Measurements from ENCODE around the gene RNF169. TPM values are rescaled to one million over a fixed set of nuclear protein-coding genes. Genes with fewer than 3 reads are reported as not detected.
"Not testable (repeated sequence)": the region's sequence is repeated elsewhere in the genome, so short reads cannot be mapped to it uniquely, and the experiment has no call there.

Gene RNF169
- total RNA-seq, 3 donors from 2014 or later, result 16.5 to 36.1 (median 27.2) TPM

GRCh38 chr11:74822170-74822569 lies 73.5 kb downstream of the RNF169 start:
- Histone ChIP-seq H3K9me3 (peaks cover 8 to 18% of the 10 kb centered on the region in 2 donors), H3K27ac (no peak overlapping the region), H3K4me3 (no peak overlapping the region), H3K4me1 (no peaks in the 10 kb centered on the region), H3K27me3 (no peaks in the 10 kb centered on the region), H3K36me3 (no peaks in the 10 kb centered on the region)
- DNase-seq (ENCODE audit: low spot score in 2 of 2), result no peak
- TF ChIP-seq POLR2A (IDR thresholded peaks at IDR 0.05), result no peak
- TF ChIP-seq, protein P1, sequence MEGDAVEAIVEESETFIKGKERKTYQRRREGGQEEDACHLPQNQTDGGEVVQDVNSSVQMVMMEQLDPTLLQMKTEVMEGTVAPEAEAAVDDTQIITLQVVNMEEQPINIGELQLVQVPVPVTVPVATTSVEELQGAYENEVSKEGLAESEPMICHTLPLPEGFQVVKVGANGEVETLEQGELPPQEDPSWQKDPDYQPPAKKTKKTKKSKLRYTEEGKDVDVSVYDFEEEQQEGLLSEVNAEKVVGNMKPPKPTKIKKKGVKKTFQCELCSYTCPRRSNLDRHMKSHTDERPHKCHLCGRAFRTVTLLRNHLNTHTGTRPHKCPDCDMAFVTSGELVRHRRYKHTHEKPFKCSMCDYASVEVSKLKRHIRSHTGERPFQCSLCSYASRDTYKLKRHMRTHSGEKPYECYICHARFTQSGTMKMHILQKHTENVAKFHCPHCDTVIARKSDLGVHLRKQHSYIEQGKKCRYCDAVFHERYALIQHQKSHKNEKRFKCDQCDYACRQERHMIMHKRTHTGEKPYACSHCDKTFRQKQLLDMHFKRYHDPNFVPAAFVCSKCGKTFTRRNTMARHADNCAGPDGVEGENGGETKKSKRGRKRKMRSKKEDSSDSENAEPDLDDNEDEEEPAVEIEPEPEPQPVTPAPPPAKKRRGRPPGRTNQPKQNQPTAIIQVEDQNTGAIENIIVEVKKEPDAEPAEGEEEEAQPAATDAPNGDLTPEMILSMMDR (IDR thresholded peaks at IDR 0.05), result no peak
- no peak for TF ChIP-seq POLR2AphosphoS5 (IDR thresholded peaks at IDR 0.05)
- intact Hi-C loops (cut with DNase I; ENCODE audit: low total_unique reads), result no loop called here

GRCh38 chr11:74824285-74824982 lies 75.8 kb downstream of the RNF169 start:
- no peak overlapping the region for H3K4me3 ChIP-seq
- no peak overlapping the region for H3K27ac ChIP-seq
- H3K27me3 ChIP-seq, result no peaks in the 10 kb centered on the region
- H3K36me3 ChIP-seq, result no peaks in the 10 kb centered on the region
- no peaks in the 10 kb centered on the region for H3K4me1 ChIP-seq
- TF ChIP-seq, protein P1 (IDR thresholded peaks at IDR 0.05), result no peak
- TF ChIP-seq POLR2AphosphoS5 (IDR thresholded peaks at IDR 0.05) (no peak), POLR2A (IDR thresholded peaks at IDR 0.05) (no peak)
- peaks cover 9 to 18% of the 10 kb centered on the region in 2 donors for H3K9me3 ChIP-seq
- intact Hi-C loops (cut with DNase I; ENCODE audit: low total_unique reads), result no loop called here
- DNase-seq (ENCODE audit: low spot score in 2 of 2), result no peak

- not testable (repeated sequence) for H3K36me3 ChIP-seq, H3K4me3 ChIP-seq
Measured at GRCh38 chr11:74825596-74825995, 76.9 kb downstream of the RNF169 start.

GRCh38 chr11:74826901-74827300 lies 78.3 kb downstream of the RNF169 start:
- Histone ChIP-seq H3K27me3 (no peaks in the 10 kb centered on the region), H3K36me3 (no peaks in the 10 kb centered on the region), H3K27ac (no peak overlapping the region), H3K9me3 (peaks cover 9 to 18% of the 10 kb centered on the region in 2 donors), H3K4me1 (no peaks in the 10 kb centered on the region), H3K4me3 (no peak overlapping the region)
- DNase-seq (ENCODE audit: low spot score in 2 of 2), result no peak
- intact Hi-C loops (cut with DNase I; ENCODE audit: low total_unique reads), result no loop called here
- TF ChIP-seq, protein P1 (IDR thresholded peaks at IDR 0.05), result no peak
- TF ChIP-seq POLR2A (IDR thresholded peaks at IDR 0.05) (no peak), POLR2AphosphoS5 (IDR thresholded peaks at IDR 0.05) (no peak)

More at GRCh38 chr11:74825596-74825995, 76.9 kb downstream of the RNF169 start:
- intact Hi-C loops (cut with DNase I; ENCODE audit: low total_unique reads); DNase-seq (ENCODE audit: low spot score in 2 of 2); H3K4me1 ChIP-seq; H3K27ac ChIP-seq; H3K27me3 ChIP-seq: not testable (repeated sequence)
- H3K9me3 ChIP-seq, result peaks cover 9 to 18% of the 10 kb centered on the region in 2 donors

DNA sequence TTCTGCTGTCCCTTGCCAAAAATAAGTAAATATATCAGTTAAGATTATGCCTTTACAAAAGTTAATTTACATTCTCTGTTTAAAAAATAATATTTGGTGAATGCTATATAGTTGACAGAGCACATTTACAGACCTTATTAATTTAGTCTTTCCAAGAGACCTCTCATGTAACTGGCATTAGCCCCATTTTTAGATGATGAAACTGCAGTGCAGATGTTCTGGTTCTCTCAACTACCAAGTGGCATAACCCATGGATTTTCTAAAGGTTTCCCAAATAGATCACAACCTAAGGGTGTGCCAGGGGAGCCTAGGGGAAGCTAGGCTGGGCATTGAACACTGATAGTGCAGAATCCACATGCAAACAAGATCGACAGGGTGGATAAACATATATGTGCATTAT lies 88.5 kb downstream of the RNF169 start:
- Histone ChIP-seq H3K27ac (no peak overlapping the region), H3K4me3 (no peak overlapping the region), H3K9me3 (no peaks in the 10 kb centered on the region), H3K36me3 (peaks cover 14% of the 10 kb centered on the region), H3K27me3 (no peaks in the 10 kb centered on the region), H3K4me1 (no peaks in the 10 kb centered on the region)
- no peak for DNase-seq (ENCODE audit: low spot score in 2 of 2)
- TF ChIP-seq, protein P1 (IDR thresholded peaks at IDR 0.05), result no peak
- TF ChIP-seq POLR2AphosphoS5 (IDR thresholded peaks at IDR 0.05), result no peak
- intact Hi-C loops (cut with DNase I; ENCODE audit: low total_unique reads), result no loop called here

Measured in breast epithelium (tissue), 4 donors.